IPS-18c (cell line): Measurements from ENCODE around the gene SLC5A3.

Experiments used
- H3K4me3 ChIP-seq: 2 replicates; pipeline ENCODE4 v1.7.0; 2013; ENCODE audit warnings: low read depth, mild to moderate bottlenecking, low read length, moderate library complexity; ENCODE audit not compliant: insufficient read depth
- H3K9me3 ChIP-seq: one replicate; pipeline ENCODE4 v1.6.1; 2013; ENCODE audit warnings: mild to moderate bottlenecking, low read length, moderate library complexity; ENCODE audit not compliant: control insufficient read depth, insufficient read depth

SLC5A3 gene

GRCh38 chr21:34054259-34054658, 19.1 kb upstream of the SLC5A3 start:
- Histone ChIP-seq H3K4me3 (no peak overlapping the region), H3K9me3 (peaks cover 3% of the 10 kb centered on the region)

- no peak overlapping the region for H3K4me3 ChIP-seq
- peaks cover 3% of the 10 kb centered on the region for H3K9me3 ChIP-seq
Observed at GRCh38 chr21:34055615-34056014, 17.8 kb upstream of the SLC5A3 start.

- H3K4me3 ChIP-seq: no peak overlapping the region
- no peaks in the 10 kb centered on the region for H3K9me3 ChIP-seq
Observed at GRCh38 chr21:34061983-34062382, 11.4 kb upstream of the SLC5A3 start.

GRCh38 chr21:34065027-34065426, 8.4 kb upstream of the SLC5A3 start:
- H3K9me3 ChIP-seq: no peaks in the 10 kb centered on the region
- H3K4me3 ChIP-seq: no peak overlapping the region

GRCh38 chr21:34071683-34072082, 1.7 kb upstream of the SLC5A3 start:
- Histone ChIP-seq H3K4me3 (no peak overlapping the region), H3K9me3 (no peaks in the 10 kb centered on the region)

GRCh38 chr21:34072145-34073031, 990 bp upstream of the SLC5A3 start:
- Histone ChIP-seq H3K4me3 (peak overlapping the region; percentile 51), H3K9me3 (no peaks in the 10 kb centered on the region)

GRCh38 chr21:34073749-34074282, 438 bp downstream of the SLC5A3 start:
- no peaks in the 10 kb centered on the region for H3K9me3 ChIP-seq
- H3K4me3 ChIP-seq: peak overlapping the region; percentile 82

GRCh38 chr21:34074283-34075090, 1.1 kb downstream of the SLC5A3 start:
- no peaks in the 10 kb centered on the region for H3K9me3 ChIP-seq
- peak overlapping the region; percentile 82 for H3K4me3 ChIP-seq

- H3K9me3 ChIP-seq: no peaks in the 10 kb centered on the region
- H3K4me3 ChIP-seq: peak overlapping the region; percentile 82
Observed at GRCh38 chr21:34075091-34075425, 1.7 kb downstream of the SLC5A3 start.

GRCh38 chr21:34075760-34076660, 2.6 kb downstream of the SLC5A3 start:
- Histone ChIP-seq H3K4me3 (no peak overlapping the region), H3K9me3 (no peaks in the 10 kb centered on the region)

- Histone ChIP-seq H3K9me3 (no peaks in the 10 kb centered on the region), H3K4me3 (no peak overlapping the region)
Observed at GRCh38 chr21:34076835-34077234, 3.5 kb downstream of the SLC5A3 start.

- Histone ChIP-seq H3K4me3 (no peak overlapping the region), H3K9me3 (no peaks in the 10 kb centered on the region)
Observed at GRCh38 chr21:34077888-34078287, 4.5 kb downstream of the SLC5A3 start.

GRCh38 chr21:34078915-34079314, 5.5 kb downstream of the SLC5A3 start:
- Histone ChIP-seq H3K4me3 (no peak overlapping the region), H3K9me3 (no peaks in the 10 kb centered on the region)

GRCh38 chr21:34080710-34081109, 7.3 kb downstream of the SLC5A3 start:
- H3K4me3 ChIP-seq: no peak overlapping the region
- H3K9me3 ChIP-seq: no peaks in the 10 kb centered on the region

GRCh38 chr21:34082769-34083168, 9.4 kb downstream of the SLC5A3 start:
- Histone ChIP-seq H3K9me3 (no peaks in the 10 kb centered on the region), H3K4me3 (no peak overlapping the region)

GRCh38 chr21:34083357-34083756, 10.0 kb downstream of the SLC5A3 start:
- H3K4me3 ChIP-seq: no peak overlapping the region

GRCh38 chr21:34085129-34085528, 11.8 kb downstream of the SLC5A3 start:
- Histone ChIP-seq H3K9me3 (no peaks in the 10 kb centered on the region), H3K4me3 (no peak overlapping the region)

More at GRCh38 chr21:34083357-34083756, 10.0 kb downstream of the SLC5A3 start:
- H3K9me3 ChIP-seq: no peaks in the 10 kb centered on the region
